Suprapubic skin (tissue), 4 donors: ENCODE data around the gene MCC. TPM values are rescaled to one million over a fixed set of nuclear protein-coding genes. Genes with fewer than 3 reads are reported as not detected.

ENCODE experiments used
- DNase-seq, 2 donors: peaks; one replicate each; pipeline ENCODE4 v3.0.0-alpha.2; 2019; ENCODE audit warnings: low spot score in 2 of 2
- H3K27ac ChIP-seq: fragments of 200-600 bp; sonication (generic); one replicate; pipeline ENCODE4 v1.5.1; 2019
- H3K27me3 ChIP-seq: fragments of 200-600 bp; sonication (generic); one replicate; pipeline ENCODE4 v1.5.1; 2019
- H3K36me3 ChIP-seq: fragments of 200-600 bp; sonication (generic); one replicate; pipeline ENCODE4 v1.5.1; 2019
- H3K4me1 ChIP-seq: fragments of 200-600 bp; sonication (generic); one replicate; pipeline ENCODE4 v1.5.1; 2019
- H3K4me3 ChIP-seq: fragments of 200-600 bp; sonication (generic); one replicate; pipeline ENCODE4 v1.5.1; 2019; ENCODE audit warnings: mild to moderate bottlenecking
- H3K9me3 ChIP-seq: fragments of 200-600 bp; sonication (generic); one replicate; pipeline ENCODE4 v1.5.1; 2019
- EP300 ChIP-seq: sonication (generic); formaldehyde crosslinking; IDR thresholded peaks from one replicate; pipeline ENCODE4 v1.6.1; 2017; ENCODE audit warnings: antibody characterized with exemption
- POLR2A ChIP-seq, 2 donors: fragments of 450-650 bp; IDR thresholded peaks; one replicate each; pipeline ENCODE4 v1.6.1; 2017; ENCODE audit warnings: antibody characterized with exemption in 2 of 2, mild to moderate bottlenecking in 2 of 2, moderate library complexity in 2 of 2
- POLR2AphosphoS5 ChIP-seq, 3 donors: sonication (generic); formaldehyde crosslinking; IDR thresholded peaks; one replicate each; pipeline ENCODE4 v1.6.1; 2017; ENCODE audit warnings: antibody characterized with exemption in 3 of 3
- WGBS: methylation state at CpG from one replicate; pipeline ENCODE4 v1.1.5; 2018; 5-methylcytosine and 5-hydroxymethylcytosine counted together
- total RNA-seq, 4 donors: library from RNA; depleted of rRNA; stranded (reverse); fragments of >200 nt; gene quantifications; one replicate each; pipeline ENCODE4 v1.1.0, GENCODE V29; 2016
- TF ChIP-seq, protein P1 (sequence below), 2 donors: fragments of 200-600 bp in 1 of 2; fragments of 450-650 bp in 1 of 2; sonication (generic) in 1 of 2; IDR thresholded peaks; one replicate each; pipeline ENCODE4 v1.5.1; 2016 to 2019; ENCODE audit warnings: antibody characterized with exemption in 2 of 2, mild to moderate bottlenecking in 1 of 2, moderate library complexity in 1 of 2

MCC gene
- total RNA-seq, 4 donors from 2014 or later: 67.7 to 105 (median 86.6) TPM

GRCh38 chr5:113299591-113299990 lies 188.7 kb downstream of the MCC start:
- no peak for TF ChIP-seq POLR2AphosphoS5 (IDR thresholded peaks at IDR 0.05)
- WGBS: 92% methylated on average over 1 of the region's 1 CpG
- Histone ChIP-seq H3K4me1 (peaks cover 6% of the 10 kb centered on the region), H3K27me3 (no peaks in the 10 kb centered on the region), H3K36me3 (no peaks in the 10 kb centered on the region), H3K27ac (no peak overlapping the region), H3K4me3 (no peak overlapping the region), H3K9me3 (no peaks in the 10 kb centered on the region)
- DNase-seq: no peak

DNA sequence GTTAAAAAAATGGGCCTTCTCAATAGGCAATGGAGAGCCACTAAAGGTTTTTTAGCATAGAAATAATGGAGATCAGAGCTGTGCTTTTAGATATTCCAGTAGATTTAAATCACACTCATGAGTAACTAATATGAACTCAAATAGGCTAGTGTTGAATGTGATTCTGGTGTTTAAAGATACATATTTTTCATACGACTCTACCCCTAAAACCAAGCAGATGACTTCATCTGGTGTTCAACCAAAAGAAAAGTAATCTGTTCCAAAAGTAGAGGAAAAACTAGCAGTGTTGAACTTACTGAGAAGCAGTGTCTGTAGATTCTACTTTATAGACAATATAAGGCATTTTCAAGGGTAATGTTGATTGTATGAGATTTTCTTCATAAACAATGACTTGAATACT lies 191.6 kb downstream of the MCC start:
- Histone ChIP-seq H3K4me1 (peaks cover 24% of the 10 kb centered on the region), H3K36me3 (no peaks in the 10 kb centered on the region), H3K27ac (no peak overlapping the region), H3K4me3 (no peak overlapping the region), H3K27me3 (no peaks in the 10 kb centered on the region), H3K9me3 (no peaks in the 10 kb centered on the region)
- no peak for DNase-seq
- TF ChIP-seq POLR2A (IDR thresholded peaks at IDR 0.05): no peak
- WGBS: 61% methylated on average over 1 of the region's 1 CpG

GRCh38 chr5:113295111-113295539 lies 193.1 kb downstream of the MCC start:
- no peak for TF ChIP-seq POLR2A (IDR thresholded peaks at IDR 0.05)
- 2% methylated on average over 8 of the region's 8 CpGs for WGBS
- no peak for DNase-seq

GRCh38 chr5:113294311-113295110 lies 193.7 kb downstream of the MCC start:
- under 1% methylated on average over 21 of the region's 60 CpGs for WGBS
- no peaks in the 10 kb centered on the region for H3K9me3 ChIP-seq
- TF ChIP-seq POLR2A (IDR thresholded peaks at IDR 0.05) (peak in 1 of 2 donors; percentile 44), EP300 (no peak), POLR2AphosphoS5 (IDR thresholded peaks at IDR 0.05) (peak in 1 of 3 donors; percentile 73)
- TF ChIP-seq, protein P1, sequence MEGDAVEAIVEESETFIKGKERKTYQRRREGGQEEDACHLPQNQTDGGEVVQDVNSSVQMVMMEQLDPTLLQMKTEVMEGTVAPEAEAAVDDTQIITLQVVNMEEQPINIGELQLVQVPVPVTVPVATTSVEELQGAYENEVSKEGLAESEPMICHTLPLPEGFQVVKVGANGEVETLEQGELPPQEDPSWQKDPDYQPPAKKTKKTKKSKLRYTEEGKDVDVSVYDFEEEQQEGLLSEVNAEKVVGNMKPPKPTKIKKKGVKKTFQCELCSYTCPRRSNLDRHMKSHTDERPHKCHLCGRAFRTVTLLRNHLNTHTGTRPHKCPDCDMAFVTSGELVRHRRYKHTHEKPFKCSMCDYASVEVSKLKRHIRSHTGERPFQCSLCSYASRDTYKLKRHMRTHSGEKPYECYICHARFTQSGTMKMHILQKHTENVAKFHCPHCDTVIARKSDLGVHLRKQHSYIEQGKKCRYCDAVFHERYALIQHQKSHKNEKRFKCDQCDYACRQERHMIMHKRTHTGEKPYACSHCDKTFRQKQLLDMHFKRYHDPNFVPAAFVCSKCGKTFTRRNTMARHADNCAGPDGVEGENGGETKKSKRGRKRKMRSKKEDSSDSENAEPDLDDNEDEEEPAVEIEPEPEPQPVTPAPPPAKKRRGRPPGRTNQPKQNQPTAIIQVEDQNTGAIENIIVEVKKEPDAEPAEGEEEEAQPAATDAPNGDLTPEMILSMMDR (IDR thresholded peaks at IDR 0.05): no peak

More at GRCh38 chr5:113295111-113295539, 193.1 kb downstream of the MCC start:
- no peaks in the 10 kb centered on the region for H3K9me3 ChIP-seq
- H3K27me3 ChIP-seq: no peaks in the 10 kb centered on the region
- peak overlapping the region; percentile 59 for H3K4me3 ChIP-seq
- H3K27ac ChIP-seq: peak overlapping the region; percentile 82
- peaks cover 30% of the 10 kb centered on the region for H3K4me1 ChIP-seq
- H3K36me3 ChIP-seq: no peaks in the 10 kb centered on the region

DNA sequence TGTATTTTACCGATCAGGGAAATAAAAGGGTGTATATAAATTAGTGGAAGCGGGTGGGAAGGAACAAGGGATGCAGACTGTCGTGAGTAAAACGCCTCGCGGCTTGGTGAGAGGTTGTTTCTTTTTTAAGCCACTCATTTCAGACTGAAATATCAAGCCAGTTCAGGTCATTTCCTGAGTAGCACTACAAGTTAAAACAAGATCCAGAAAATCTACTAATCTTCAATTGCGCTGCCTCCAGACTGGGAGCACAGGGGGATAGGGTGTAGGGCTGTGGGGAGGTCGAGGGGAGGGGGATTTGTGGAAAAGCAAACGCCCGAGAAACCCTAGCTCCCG lies 194.3 kb downstream of the MCC start:
- TF ChIP-seq POLR2A (IDR thresholded peaks at IDR 0.05): no peak
- TF ChIP-seq EP300: no peak
- TF ChIP-seq, protein P1 (IDR thresholded peaks at IDR 0.05): no peak
- no peak for TF ChIP-seq POLR2AphosphoS5 (IDR thresholded peaks at IDR 0.05)
- DNase-seq: no peak
- H3K36me3 ChIP-seq: no peaks in the 10 kb centered on the region
- 0% methylated on average over 11 of the region's 11 CpGs for WGBS
- H3K27me3 ChIP-seq: no peaks in the 10 kb centered on the region
- H3K9me3 ChIP-seq: no peaks in the 10 kb centered on the region
- peak overlapping the region; percentile 59 for H3K4me3 ChIP-seq
- H3K4me1 ChIP-seq: peaks cover 30% of the 10 kb centered on the region
- peak overlapping the region; percentile 82 for H3K27ac ChIP-seq

More at GRCh38 chr5:113294311-113295110, 193.7 kb downstream of the MCC start:
- peak; percentile 93 to 94 for DNase-seq
- Histone ChIP-seq H3K36me3 (no peaks in the 10 kb centered on the region), H3K27ac (peak overlapping the region; percentile 82), H3K4me3 (peak overlapping the region; percentile 59), H3K27me3 (no peaks in the 10 kb centered on the region), H3K4me1 (peaks cover 30% of the 10 kb centered on the region)

DNA sequence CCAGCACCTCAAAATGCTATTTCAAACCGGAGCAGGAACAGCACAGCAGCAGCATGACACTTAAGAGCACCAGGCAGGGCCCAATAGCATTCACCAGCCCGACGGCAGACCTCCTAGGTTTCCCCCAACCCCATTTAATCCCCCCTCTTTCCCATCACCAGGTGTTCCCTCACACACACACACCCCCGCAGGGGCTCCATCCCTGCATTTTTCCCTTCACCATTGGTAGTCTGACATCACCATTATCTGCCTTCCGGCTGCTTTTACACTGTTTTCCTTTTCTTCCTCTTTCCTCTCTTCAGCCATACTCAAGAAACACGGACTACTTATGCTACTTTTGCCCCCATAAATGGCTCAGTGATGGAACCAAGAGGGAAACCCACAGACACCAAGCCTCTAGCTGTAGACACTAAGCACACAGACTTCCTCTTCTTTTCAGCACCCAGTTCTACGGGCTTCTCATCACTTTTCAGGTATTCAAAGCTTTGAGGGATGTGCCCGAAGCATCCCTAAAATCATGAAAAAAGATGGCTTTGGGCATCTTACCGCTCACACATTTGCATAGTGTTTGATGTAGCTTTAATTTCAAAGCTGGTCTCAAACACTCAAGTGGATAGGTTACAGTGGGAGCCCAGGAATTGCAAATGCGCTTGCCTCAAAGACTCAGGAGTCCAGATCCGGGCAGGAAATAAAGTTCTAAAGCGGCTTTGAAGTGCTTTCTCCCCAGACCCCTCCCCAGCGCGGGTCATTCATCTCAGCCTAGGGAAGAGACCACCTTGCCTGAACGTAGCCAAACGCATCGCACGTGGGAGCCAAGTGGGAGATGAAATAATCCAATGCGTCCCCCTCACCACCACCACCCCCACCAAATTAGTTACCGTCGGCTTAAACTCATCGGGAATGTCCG lies 194.9 kb downstream of the MCC start:
- H3K27me3 ChIP-seq: no peaks in the 10 kb centered on the region
- no peaks in the 10 kb centered on the region for H3K36me3 ChIP-seq
- H3K4me1 ChIP-seq: peaks cover 30% of the 10 kb centered on the region
- WGBS: 9% methylated on average over 23 of the region's 23 CpGs
- H3K4me3 ChIP-seq: peak overlapping the region; percentile 59
- TF ChIP-seq EP300: no peak
- TF ChIP-seq POLR2A (IDR thresholded peaks at IDR 0.05): no peak
- no peak for TF ChIP-seq POLR2AphosphoS5 (IDR thresholded peaks at IDR 0.05)
- TF ChIP-seq, protein P1 (IDR thresholded peaks at IDR 0.05): no peak
- no peak for DNase-seq
- H3K27ac ChIP-seq: peak overlapping the region; percentile 82
- H3K9me3 ChIP-seq: no peaks in the 10 kb centered on the region
